T-helper 1 cell treated with Interleukin-12 subunit alpha and Interleukin-12 subunit beta and Interleukin-4 antibody, amounts not matched to agents 30 ng/mL and 1 ng/mL, for 36 hours (primary cell): ENCODE data around the gene DDX17. TPM values are rescaled to one million over a fixed set of nuclear protein-coding genes. Genes with fewer than 3 reads are reported as not detected.

Source experiments
- intact Hi-C: fragments of 100-400 bp; cut with micrococcal nuclease; formaldehyde crosslinking; loops from one replicate; pipeline ENCODE4 v1.15.1; 2024
- total RNA-seq: library from RNA; stranded (reverse); gene quantifications from 2 replicates; pipeline ENCODE4 v1.2.3, GENCODE V29; 2022

Gene DDX17
- total RNA-seq, 1 donor from 2014 or later: 435 TPM

GRCh38 chr22:38451404-38451803 lies 54.7 kb downstream of the DDX17 start:
- intact Hi-C loops: no loop called here

GRCh38 chr22:38450234-38450797 lies 55.8 kb downstream of the DDX17 start:
- intact Hi-C loops: no loop called here

DNA sequence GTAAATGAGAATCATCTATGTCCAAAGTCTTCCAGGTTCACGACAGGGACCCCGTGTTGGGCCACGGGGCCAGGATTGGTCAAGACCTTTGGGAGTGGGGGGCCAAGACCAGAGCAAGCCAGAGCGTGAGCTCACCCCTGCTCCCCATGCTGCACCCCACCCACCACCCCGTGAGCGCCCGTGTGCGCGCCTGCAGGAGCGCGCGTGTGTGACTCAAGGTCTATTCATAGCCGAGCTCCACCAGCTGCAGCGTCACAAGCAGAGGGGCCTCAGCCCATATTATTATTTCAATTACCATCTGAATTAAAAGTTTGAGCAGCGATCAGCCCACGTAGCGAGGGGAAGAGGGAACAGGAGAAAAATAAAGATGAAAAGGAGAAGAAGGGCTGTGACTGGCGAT lies 56.3 kb downstream of the DDX17 start:
- intact Hi-C loops: no loop called here

GRCh38 chr22:38448945-38449745 lies 57.0 kb downstream of the DDX17 start:
- intact Hi-C loops: no loop called here

DNA sequence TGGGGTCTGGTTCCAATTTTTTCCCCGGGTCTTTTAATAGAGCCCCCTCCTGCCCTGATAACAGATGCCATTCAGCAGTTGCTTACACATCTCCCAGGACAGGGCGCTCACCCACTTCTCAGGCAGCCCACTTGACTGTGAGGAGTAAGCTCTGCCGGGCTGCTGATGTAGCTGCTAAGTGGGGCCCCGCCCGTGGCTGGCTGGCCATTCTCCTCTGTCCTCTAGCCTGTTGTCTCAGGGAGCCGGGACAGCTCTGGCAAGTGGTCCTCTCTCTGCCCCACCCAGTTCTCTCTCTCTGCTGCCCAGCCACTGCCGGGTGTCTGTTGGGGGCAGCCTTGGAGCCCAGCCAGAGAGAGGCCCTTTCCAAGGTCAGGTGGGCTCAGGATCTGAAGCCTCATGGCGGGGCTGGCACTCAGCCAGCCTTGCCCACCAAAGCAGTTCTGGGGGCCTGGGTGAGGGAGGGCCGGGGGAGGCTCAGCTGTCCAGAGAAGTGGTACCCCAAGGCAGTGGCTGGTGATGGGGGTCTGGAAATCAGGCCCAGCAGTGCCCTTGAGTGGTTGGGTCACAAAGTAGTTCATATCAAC lies 60.0 kb downstream of the DDX17 start:
- intact Hi-C loops: no loop called here

DNA sequence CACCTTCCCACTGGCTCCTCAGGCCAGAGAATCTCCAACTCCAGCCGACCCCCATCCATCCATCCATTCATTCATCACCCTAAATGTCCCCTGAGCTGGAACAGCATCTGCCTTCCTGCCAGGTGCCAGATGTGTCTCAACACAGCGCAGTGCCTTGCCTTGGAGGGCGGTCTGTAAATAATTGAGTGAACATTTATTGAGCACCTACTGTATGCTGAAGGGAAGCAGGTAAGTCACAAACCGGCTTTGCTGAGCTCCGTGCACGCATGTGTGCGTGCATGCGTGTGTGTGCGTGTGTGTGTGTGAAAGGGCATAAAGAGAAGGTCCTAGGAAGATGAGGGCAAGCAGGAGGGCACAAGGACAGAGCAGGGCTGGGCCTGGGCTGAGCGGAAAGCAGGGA lies 61.3 kb downstream of the DDX17 start:
- intact Hi-C loops: no loop called here

- intact Hi-C loops: no loop called here
Observed at GRCh38 chr22:38443628-38444521, 62.2 kb downstream of the DDX17 start.

GRCh38 chr22:38442967-38443627 lies 63.0 kb downstream of the DDX17 start:
- intact Hi-C loops: no loop called here

- intact Hi-C loops: no loop called here
Observed at GRCh38 chr22:38441620-38442287, 64.4 kb downstream of the DDX17 start.

DNA sequence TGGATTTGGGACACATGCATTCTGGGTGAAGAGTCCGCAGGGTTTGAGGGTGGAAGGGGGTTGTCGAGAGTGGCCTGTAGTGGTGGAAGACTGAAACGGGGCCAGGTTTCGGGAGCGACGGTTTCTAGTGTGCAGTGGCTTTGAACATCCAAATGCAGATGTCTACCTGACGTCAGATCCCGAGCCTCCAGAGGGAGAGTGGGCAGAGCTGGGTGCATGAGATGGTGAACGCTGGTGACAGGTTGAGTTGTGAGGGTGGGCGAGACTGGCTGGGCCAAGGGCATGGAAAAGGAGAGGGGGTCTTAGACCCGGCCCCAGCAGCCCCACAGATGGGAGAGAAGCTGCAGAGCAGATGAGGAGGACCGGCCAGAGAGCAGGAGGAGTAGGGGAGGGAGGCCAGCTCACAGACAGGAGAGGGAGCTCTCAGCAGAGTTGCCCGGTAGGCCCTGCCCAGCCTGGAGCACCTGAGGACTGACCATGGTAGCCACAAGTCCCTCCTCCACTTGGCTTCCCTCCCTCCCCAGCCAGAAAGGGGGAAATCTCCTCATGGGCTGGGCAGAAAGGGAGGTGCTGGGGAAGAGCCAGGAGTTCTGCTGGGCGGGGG lies 65.3 kb downstream of the DDX17 start:
- intact Hi-C loops: no loop called here

DNA sequence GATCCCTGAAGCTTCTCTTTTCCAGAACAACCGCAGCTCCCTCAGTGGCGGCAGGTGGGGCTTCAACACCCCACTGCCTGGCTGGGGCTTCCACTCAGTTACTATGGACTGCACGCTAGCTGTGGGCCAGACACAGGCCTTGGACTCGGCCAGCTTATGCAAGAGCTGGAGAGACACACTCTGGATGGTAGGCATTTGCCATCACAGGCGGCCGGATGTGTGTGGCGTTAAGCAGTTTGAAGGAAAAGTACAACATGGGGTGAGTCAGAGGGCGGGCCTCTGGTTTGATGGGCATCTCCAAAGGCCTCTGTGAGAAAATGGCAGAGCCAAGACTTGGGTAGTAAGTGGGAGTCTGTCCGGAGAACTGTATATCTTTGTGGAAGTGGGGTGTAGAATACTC lies 68.7 kb downstream of the DDX17 start:
- intact Hi-C loops: no loop called here

DNA sequence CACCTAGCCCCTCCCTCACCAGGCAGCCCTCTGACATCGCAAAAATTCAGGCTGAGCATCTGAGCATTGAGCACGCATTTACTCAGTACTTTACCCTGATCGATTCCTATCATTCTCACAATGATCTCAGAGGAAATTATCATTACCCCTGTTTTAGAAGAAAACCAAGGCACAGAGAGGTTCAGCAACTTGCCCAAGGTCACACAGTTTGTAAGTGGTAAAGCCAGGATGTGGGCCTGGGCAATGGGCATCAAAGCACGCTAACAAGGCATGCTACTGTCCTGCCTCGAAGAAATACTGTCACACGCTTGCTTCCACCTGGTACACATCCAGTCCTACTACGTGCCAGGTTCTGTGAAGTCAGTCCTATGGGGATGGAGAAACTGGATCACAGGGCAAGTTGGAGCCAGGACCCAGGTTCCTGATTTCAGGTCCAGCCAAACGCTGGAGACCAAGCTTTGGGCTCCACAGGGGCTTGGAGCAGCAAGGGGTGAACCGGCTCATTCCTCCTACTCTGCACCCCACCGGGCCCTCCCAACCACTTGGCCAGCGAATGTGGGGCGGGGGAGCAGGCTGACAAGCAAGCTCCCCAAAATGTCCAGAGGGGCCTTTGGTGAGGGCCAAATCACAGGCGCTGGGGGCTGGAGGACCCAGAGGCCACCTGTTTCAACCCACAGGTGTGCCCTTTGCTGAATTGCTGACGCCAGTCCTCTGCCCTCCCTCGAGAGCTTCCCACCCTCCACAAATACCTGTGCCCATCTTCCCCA lies 69.3 kb downstream of the DDX17 start:
- intact Hi-C loops: no loop called here

- intact Hi-C loops: no loop called here
Observed at GRCh38 chr22:38435965-38436364, 70.1 kb downstream of the DDX17 start.

GRCh38 chr22:38435010-38435409 lies 71.1 kb downstream of the DDX17 start:
- intact Hi-C loops: no loop called here

GRCh38 chr22:38433871-38434270 lies 72.2 kb downstream of the DDX17 start:
- intact Hi-C loops: no loop called here
